GM12878 (cell line): ENCODE data around the gene PCBD1. TPM values are rescaled to one million over a fixed set of nuclear protein-coding genes. Genes with fewer than 3 reads are reported as not detected.

ENCODE experiments used
- ATAC-seq: fragments of 200-7000 bp; cut with Tn5 transposase; 3 replicates; pipeline ENCODE4 v1.9.1; 2020; ENCODE audit warnings: mild to moderate bottlenecking, moderate library complexity
- BruUV-seq: library from RNA; stranded (reverse); fragments of 400-500 nt; replicated peaks from 2 replicates; lab custom pipeline; 2021; lab: Mats Ljungman, UMichigan
- CTCF ChIA-PET: fragments of 300-600 bp; sonication (Branson Sonifier 250); formaldehyde crosslinking; extraction: SDS; loops from one replicate; lab custom pipeline; 2021; ENCODE audit warnings: inconsistent platforms; lab: Yijun Ruan, JAX
- POLR2A ChIA-PET: fragments of 350-600 bp; formaldehyde crosslinking; extraction: SDS; loops from one replicate; lab custom pipeline; 2021; ENCODE audit warnings: inconsistent platforms; lab: Charles Lee
- RAD21 ChIA-PET: fragments of 300-600 bp; sonication (Branson Sonifier 250); formaldehyde crosslinking; loops from one replicate; lab custom pipeline; 2023; ENCODE audit warnings: antibody characterized with exemption; ENCODE audit not compliant: unreplicated experiment; lab: Charles Lee
- SMC1A ChIA-PET: fragments of 300-600 bp; sonication (Branson Sonifier 250); formaldehyde crosslinking; loops from one replicate; lab custom pipeline; 2023; ENCODE audit not compliant: unreplicated experiment, uncharacterized antibody; lab: Charles Lee
- DNase-seq: peaks from one replicate; pipeline ENCODE4 v3.0.0-alpha.2; 2011; ENCODE audit warnings: low read depth, low spot score
- FAIRE-seq: peaks from 3 replicates; lab custom pipeline; 2011; peaks lifted over from hg19 to GRCh38; lab: Jason Lieb, UNC
- H2AFZ ChIP-seq: 2 replicates; pipeline ENCODE4 v1.6.0; 2011; ENCODE audit warnings: low read depth, low read length, control low read depth; ENCODE audit not compliant: control insufficient read depth
- H3K27ac ChIP-seq: 2 replicates; pipeline ENCODE4 v1.5.1; 2011; ENCODE audit warnings: control low read depth; ENCODE audit not compliant: control insufficient read depth, insufficient read depth
- H3K27me3 ChIP-seq, 2 experiments: replicated peaks in 1 of 2; 2 replicates each; pipeline versions ENCODE4 v1.6.0 to v1.6.1; 2011; ENCODE audit warnings: low read length in 1 of 2; ENCODE audit not compliant: control insufficient read depth in 2 of 2, insufficient read depth in 2 of 2
- H3K36me3 ChIP-seq, 2 experiments: 2 replicates each; pipeline ENCODE4 v1.5.1; 2011; ENCODE audit warnings: low read length in 1 of 2; ENCODE audit not compliant: control insufficient read depth in 2 of 2, insufficient read depth in 2 of 2
- H3K4me1 ChIP-seq: 2 replicates; pipeline ENCODE4 v1.6.1; 2011; ENCODE audit warnings: mild to moderate bottlenecking, low read length, moderate library complexity, mixed read lengths; ENCODE audit not compliant: control insufficient read depth, insufficient read depth
- H3K4me2 ChIP-seq: 2 replicates; pipeline ENCODE4 v1.6.0; 2011; ENCODE audit warnings: control low read depth; ENCODE audit not compliant: control insufficient read depth, insufficient read depth
- H3K4me3 ChIP-seq: fragments of 200-600 bp; sonication (generic); 2 replicates; pipeline ENCODE4 v1.5.1; 2016
- H3K79me2 ChIP-seq: 2 replicates; pipeline ENCODE4 v1.6.0; 2011; ENCODE audit warnings: low read length; ENCODE audit not compliant: control insufficient read depth, insufficient read depth
- H3K9ac ChIP-seq: 2 replicates; pipeline ENCODE4 v1.8.0; 2011; ENCODE audit warnings: low read length, control low read depth, mixed read lengths; ENCODE audit not compliant: control insufficient read depth, insufficient read depth
- H3K9me3 ChIP-seq: replicated peaks from 3 replicates; pipeline ENCODE4 v1.5.1; 2011; ENCODE audit warnings: mild to moderate bottlenecking, low read length; ENCODE audit not compliant: control insufficient read depth, insufficient read depth
- H4K20me1 ChIP-seq: 2 replicates; pipeline ENCODE4 v1.6.0; 2011; ENCODE audit not compliant: control insufficient read depth, insufficient read depth
- ATF3 ChIP-seq: IDR thresholded peaks from 2 replicates; pipeline ENCODE4 v1.6.1; 2011; ENCODE audit warnings: low read depth, mild to moderate bottlenecking, low read length, moderate library complexity, borderline replicate concordance; ENCODE audit errors: extremely low read depth
- EED ChIP-seq: sonication (generic); IDR thresholded peaks from 2 replicates; pipeline ENCODE4 v1.6.1; 2016; ENCODE audit warnings: antibody characterized with exemption, low read depth
- KDM1A ChIP-seq: fragments of 200-600 bp; sonication (generic); IDR thresholded peaks from 2 replicates; pipeline ENCODE4 v1.6.1; 2016; ENCODE audit warnings: borderline replicate concordance
- PAX5 ChIP-seq: IDR thresholded peaks from 2 replicates; pipeline ENCODE4 v1.6.1; 2011; ENCODE audit warnings: low read depth, low read length, borderline replicate concordance
- RELB ChIP-seq: fragments of 450-650 bp; IDR thresholded peaks from 2 replicates; pipeline ENCODE4 v1.6.1; 2017; ENCODE audit warnings: low read depth, mild to moderate bottlenecking, moderate library complexity
- SIN3A ChIP-seq: IDR thresholded peaks from 2 replicates; pipeline ENCODE4 v1.6.1; 2012; ENCODE audit warnings: low read depth, low read length, improper control_type of control experiment
- STAT1 ChIP-seq: fragments of 450-650 bp; conservative IDR thresholded peaks from 2 replicates; pipeline ENCODE4 v1.6.1; 2014; ENCODE audit warnings: antibody characterized with exemption, mild to moderate bottlenecking
- ZBTB11 ChIP-seq: fragments of 450-650 bp; formaldehyde crosslinking; IDR thresholded peaks from 2 replicates; pipeline ENCODE4 v1.5.0; 2022; ENCODE audit warnings: mild to moderate bottlenecking, missing genetic modification characterization
- WGBS: methylation state at CpG from one replicate; pipeline ENCODE4 v1.1.6; 2016; ENCODE audit warnings: low lambda C conversion rate; ENCODE audit not compliant: insufficient replicate concordance, insufficient coverage; ENCODE audit errors: missing lambda C conversion rate; 5-methylcytosine and 5-hydroxymethylcytosine counted together
- in situ Hi-C: fragments of 300-500 bp; cut with MboI; formaldehyde crosslinking; loops from 9 replicates; pipeline ENCODE4 v1.14.3; 2018; ENCODE audit warnings: mixed read lengths
- intact Hi-C: fragments of 100-400 bp; cut with micrococcal nuclease; formaldehyde crosslinking; loops from one replicate; pipeline ENCODE4 v1.14.2; 2022; ENCODE audit not compliant: unreplicated experiment
- polyA plus RNA-seq, 11 experiments: library from polyadenylated mRNA; depleted of rRNA in 4 of 11; unstranded in 6 of 11; stranded (reverse) in 5 of 11; fragments of >200 nt; fragmentation: Nextera tagmentation in 4 of 11; fragmentation: Illumina TruSeq in 1 of 11; extraction: Ambion mirVana in 4 of 11; extraction: Trizol in 1 of 11; gene quantifications; 1 replicate in 1 of 11; 2 replicates in 10 of 11; pipeline versions ENCODE4 v1.2.1 to v1.2.3, GENCODE V29; 2011 to 2016; ENCODE audit warnings: inconsistent platforms in 2 of 11, missing spikeins in 2 of 11, low read depth in 1 of 11
- total RNA-seq, 4 experiments: library from RNA; depleted of rRNA in 3 of 4; stranded (reverse); fragments of >200 nt in 3 of 4; fragmentation: Illumina TruSeq in 1 of 4; extraction: Trizol in 1 of 4; gene quantifications; 2 replicates each; pipeline versions ENCODE4 v1.2.1 to v1.2.3, GENCODE V29; 2013 to 2021
- TF ChIP-seq, protein P1 (sequence below): fragments of 450-650 bp; IDR thresholded peaks from 2 replicates; pipeline ENCODE4 v1.6.1; 2017; ENCODE audit warnings: borderline replicate concordance

Gene PCBD1
- total and polyA plus RNA-seq, 10 of the 15 experiments (the other 5 are each of a cell fraction or from before 2014, with no cell fraction given) = 5.6 to 66.8 (median 34.2) TPM

GRCh38 chr10:70843333-70843732 is 45.0 kb downstream of the PCBD1 start (continued):
- TF ChIP-seq STAT1 (no peak), SIN3A (no peak)
- TF ChIP-seq, protein P1, sequence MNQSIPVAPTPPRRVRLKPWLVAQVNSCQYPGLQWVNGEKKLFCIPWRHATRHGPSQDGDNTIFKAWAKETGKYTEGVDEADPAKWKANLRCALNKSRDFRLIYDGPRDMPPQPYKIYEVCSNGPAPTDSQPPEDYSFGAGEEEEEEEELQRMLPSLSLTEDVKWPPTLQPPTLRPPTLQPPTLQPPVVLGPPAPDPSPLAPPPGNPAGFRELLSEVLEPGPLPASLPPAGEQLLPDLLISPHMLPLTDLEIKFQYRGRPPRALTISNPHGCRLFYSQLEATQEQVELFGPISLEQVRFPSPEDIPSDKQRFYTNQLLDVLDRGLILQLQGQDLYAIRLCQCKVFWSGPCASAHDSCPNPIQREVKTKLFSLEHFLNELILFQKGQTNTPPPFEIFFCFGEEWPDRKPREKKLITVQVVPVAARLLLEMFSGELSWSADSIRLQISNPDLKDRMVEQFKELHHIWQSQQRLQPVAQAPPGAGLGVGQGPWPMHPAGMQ = no peak
- TF ChIP-seq, all 136 proteins: peak for 0

- H3K4me3 ChIP-seq = no peak overlapping the region
- H3K4me2 ChIP-seq = no peak overlapping the region
- peaks cover 3% of the 10 kb centered on the region; the same call in 1 of the 3 replicates for H3K9me3 ChIP-seq
- H3K9ac ChIP-seq = no peak overlapping the region
- POLR2A ChIA-PET = no interaction called here
- no TSS peak for BruUV-seq
- RAD21 ChIA-PET = no interaction called here
- ATAC-seq (no peak), DNase-seq (no peak), FAIRE-seq (no peak)
- CTCF ChIA-PET = no interaction called here
- TF ChIP-seq KDM1A = no peak
- no peak for TF ChIP-seq EED
- no peak for TF ChIP-seq RELB
- TF ChIP-seq ATF3 = no peak
- TF ChIP-seq ZBTB11 (CRISPR knock-in tag) = no peak
- no peak for TF ChIP-seq PAX5
- no peaks in the 10 kb centered on the region for H4K20me1 ChIP-seq
- WGBS = 68% methylated on average over 2 of the region's 2 CpGs
- in situ Hi-C loops = no loop called here
- intact Hi-C loops = no loop called here
- no peak overlapping the region for H2AFZ ChIP-seq
- H3K27ac ChIP-seq = no peak overlapping the region
- H3K27me3 ChIP-seq = no peaks in the 10 kb centered on the region
- SMC1A ChIA-PET = no interaction called here
- no peaks in the 10 kb centered on the region for H3K79me2 ChIP-seq
- no peaks in the 10 kb centered on the region for H3K4me1 ChIP-seq
- H3K36me3 ChIP-seq = no peaks in the 10 kb centered on the region
These were observed 47.5 kb downstream of the PCBD1 start for GRCh38 chr10:70840836-70841235.
